ENCODE measurements around the gene GRIA4. TPM values are rescaled to one million over a fixed set of nuclear protein-coding genes. Genes with fewer than 3 reads are reported as not detected.
A peak's percentile ranks its signal among the peaks of the same experiment; 100 is the strongest.

The GRIA4 gene
- total and polyA plus RNA-seq, 5 donors from 2014 or later = not detected

DNA sequence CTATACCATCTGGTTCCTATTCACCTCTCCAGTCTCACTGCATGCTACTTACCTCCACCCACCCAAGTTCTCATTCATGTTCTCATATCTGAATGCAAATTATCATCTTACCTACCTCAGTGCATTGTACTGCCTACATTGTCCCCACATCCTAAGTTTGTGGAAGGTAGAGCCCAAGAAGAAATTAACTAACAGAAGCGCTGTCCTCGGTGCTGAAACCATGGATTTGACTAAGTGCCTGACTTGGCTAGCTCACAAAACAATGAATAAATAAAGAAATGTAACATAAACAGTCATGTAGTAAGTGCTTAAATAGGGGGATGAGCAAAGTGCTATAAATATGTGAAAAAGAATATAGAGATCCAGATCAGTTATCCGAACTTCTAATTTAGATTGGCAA lies 63.2 kb downstream of the GRIA4 start:
- Mint-ChIP-seq H3K4me1 (no peaks in the 10 kb centered on the region), H3K9me3 (peaks cover 0 to 4% (median 0%) of the 10 kb centered on the region in 7 donors), H3K27ac (no peak overlapping the region), H3K27me3 (no peaks in the 10 kb centered on the region), H3K36me3 (no peaks in the 10 kb centered on the region), H3K4me3 (no peak overlapping the region)
- ATAC-seq (ENCODE audit: low read depth in 2 of 2) (no peak), DNase-seq (peak in 1 of 3 donors; percentile 24)
- Histone ChIP-seq H3K4me3 (ENCODE audit: low read depth, low read length) (no peak overlapping the region), H3K27ac (ENCODE audit: insufficient read depth, low read length, poor library complexity, severe bottlenecking) (no peak overlapping the region), H3K9me3 (ENCODE audit: control insufficient read depth in 2 of 2, low read length in 2 of 2) (no peaks in the 10 kb centered on the region), H3K4me1 (ENCODE audit: control insufficient read depth, insufficient read depth, low read length, poor library complexity, severe bottlenecking) (no peaks in the 10 kb centered on the region), H3K36me3 (ENCODE audit: control insufficient read depth, insufficient read depth, low read length) (no peaks in the 10 kb centered on the region), H3K27me3 (ENCODE audit: control insufficient read depth, insufficient read depth, low read length) (no peaks in the 10 kb centered on the region)

DNA sequence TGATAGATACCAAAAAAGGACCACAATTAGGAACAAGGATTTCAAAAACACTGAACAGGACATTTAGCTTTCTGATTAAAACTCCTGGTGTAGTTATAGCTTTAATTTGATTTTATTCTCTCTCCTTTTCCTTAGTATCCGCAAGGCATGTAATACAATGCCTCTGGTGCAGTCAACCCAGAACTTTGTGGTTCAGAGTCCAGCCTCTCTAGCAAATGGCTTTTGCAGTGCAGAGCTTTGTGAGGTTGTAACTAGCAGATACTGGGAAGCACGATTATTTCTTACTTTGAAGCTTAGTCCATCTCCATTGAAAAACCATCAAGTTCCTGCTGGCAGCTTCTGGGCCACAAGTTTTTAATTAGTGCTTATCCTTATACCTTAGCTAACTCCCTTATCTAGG lies 79.8 kb downstream of the GRIA4 start:
- Mint-ChIP-seq H3K4me3 (no peak overlapping the region), H3K36me3 (no peaks in the 10 kb centered on the region), H3K27ac (no peak overlapping the region), H3K9me3 (peaks cover 0 to 3% (median 0%) of the 10 kb centered on the region in 7 donors), H3K27me3 (no peaks in the 10 kb centered on the region), H3K4me1 (no peaks in the 10 kb centered on the region)
- Histone ChIP-seq H3K36me3 (ENCODE audit: control insufficient read depth, insufficient read depth, low read length) (no peaks in the 10 kb centered on the region), H3K27ac (ENCODE audit: insufficient read depth, low read length, poor library complexity, severe bottlenecking) (no peak overlapping the region), H3K4me3 (ENCODE audit: low read depth, low read length) (no peak overlapping the region), H3K27me3 (ENCODE audit: control insufficient read depth, insufficient read depth, low read length) (no peaks in the 10 kb centered on the region), H3K4me1 (ENCODE audit: control insufficient read depth, insufficient read depth, low read length, poor library complexity, severe bottlenecking) (no peaks in the 10 kb centered on the region), H3K9me3 (ENCODE audit: control insufficient read depth in 2 of 2, low read length in 2 of 2) (no peaks in the 10 kb centered on the region)
- ATAC-seq (ENCODE audit: low read depth in 2 of 2) (no peak), DNase-seq (no peak)

DNA sequence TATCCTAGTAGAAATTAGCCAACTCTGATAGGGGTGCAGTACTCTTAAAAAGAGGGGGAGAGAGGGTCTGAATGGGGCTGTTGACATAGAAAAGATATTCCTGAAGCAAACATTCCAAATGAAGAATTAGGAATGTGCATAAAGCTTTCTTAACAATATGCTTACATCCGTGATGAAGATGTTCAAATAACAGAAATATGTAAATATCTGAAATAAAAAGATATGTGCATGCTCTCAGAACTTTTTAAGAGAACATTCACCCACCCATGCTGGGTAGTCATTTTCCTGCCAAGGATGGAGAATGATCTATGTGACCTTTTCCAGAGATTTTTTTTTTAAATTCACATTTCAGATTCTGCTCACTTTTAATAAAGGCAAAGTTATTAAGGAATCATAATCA lies 80.6 kb downstream of the GRIA4 start:
- ATAC-seq (ENCODE audit: low read depth in 2 of 2) (no peak), DNase-seq (no peak)
- H3K27ac ChIP-seq (ENCODE audit: insufficient read depth, low read length, poor library complexity, severe bottlenecking) = no peak overlapping the region
- H3K36me3 Mint-ChIP-seq = no peaks in the 10 kb centered on the region
- no peaks in the 10 kb centered on the region for H3K4me1 Mint-ChIP-seq
- no peak overlapping the region for H3K27ac Mint-ChIP-seq
- no peaks in the 10 kb centered on the region for H3K9me3 ChIP-seq (ENCODE audit: control insufficient read depth in 2 of 2, low read length in 2 of 2)
- H3K27me3 Mint-ChIP-seq = no peaks in the 10 kb centered on the region
- no peak overlapping the region for H3K4me3 ChIP-seq (ENCODE audit: low read depth, low read length)
- H3K9me3 Mint-ChIP-seq = peaks cover 0 to 3% (median 0%) of the 10 kb centered on the region in 7 donors
- H3K36me3 ChIP-seq (ENCODE audit: control insufficient read depth, insufficient read depth, low read length) = no peaks in the 10 kb centered on the region
- H3K4me3 Mint-ChIP-seq = no peak overlapping the region
- H3K4me1 ChIP-seq (ENCODE audit: control insufficient read depth, insufficient read depth, low read length, poor library complexity, severe bottlenecking) = no peaks in the 10 kb centered on the region
- no peaks in the 10 kb centered on the region for H3K27me3 ChIP-seq (ENCODE audit: control insufficient read depth, insufficient read depth, low read length)

DNA sequence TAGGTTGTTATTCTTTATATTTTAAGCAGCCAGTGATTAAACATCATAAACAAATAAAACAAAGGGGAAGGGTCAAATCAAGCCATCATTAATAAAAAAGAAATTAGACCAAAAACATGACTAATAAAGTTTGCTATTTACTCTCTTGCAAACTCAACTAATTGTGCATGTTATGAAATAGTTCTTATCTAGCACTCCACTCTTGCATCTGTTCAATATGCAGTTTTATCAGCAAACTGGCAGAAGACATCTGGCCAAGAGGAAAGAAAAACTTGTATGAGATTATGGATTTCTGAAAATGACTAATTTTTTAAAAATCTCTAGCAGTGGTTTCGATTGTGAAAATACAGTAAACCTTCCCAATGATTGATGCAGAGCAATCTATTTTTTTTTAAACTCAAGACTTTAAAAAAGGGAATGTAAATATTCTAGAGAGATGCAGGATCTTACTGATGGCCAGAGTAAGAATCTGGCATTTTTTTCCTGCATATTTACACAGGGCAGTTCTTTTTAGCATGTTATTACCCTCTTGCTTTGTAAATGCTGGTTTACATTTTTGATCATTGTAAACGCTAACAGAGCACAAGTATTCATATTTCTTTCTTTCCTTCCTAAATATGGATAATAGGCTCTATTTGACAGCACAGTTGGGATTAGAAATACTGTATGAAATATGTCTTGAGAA lies 83.3 kb downstream of the GRIA4 start:
- Histone ChIP-seq H3K4me1 (ENCODE audit: control insufficient read depth, insufficient read depth, low read length, poor library complexity, severe bottlenecking) (no peaks in the 10 kb centered on the region), H3K4me3 (ENCODE audit: low read depth, low read length) (no peak overlapping the region), H3K36me3 (ENCODE audit: control insufficient read depth, insufficient read depth, low read length) (no peaks in the 10 kb centered on the region), H3K9me3 (ENCODE audit: control insufficient read depth in 2 of 2, low read length in 2 of 2) (no peaks in the 10 kb centered on the region), H3K27ac (ENCODE audit: insufficient read depth, low read length, poor library complexity, severe bottlenecking) (no peak overlapping the region), H3K27me3 (ENCODE audit: control insufficient read depth, insufficient read depth, low read length) (no peaks in the 10 kb centered on the region)
- no peaks in the 10 kb centered on the region for H3K36me3 Mint-ChIP-seq
- H3K9me3 Mint-ChIP-seq = peaks cover 0 to 2% (median 0%) of the 10 kb centered on the region in 7 donors
- H3K4me3 Mint-ChIP-seq = no peak overlapping the region
- no peak overlapping the region for H3K27ac Mint-ChIP-seq
- DNase-seq = no peak
- no peak for ATAC-seq (ENCODE audit: low read depth in 2 of 2)
- no peaks in the 10 kb centered on the region for H3K27me3 Mint-ChIP-seq
- no peaks in the 10 kb centered on the region for H3K4me1 Mint-ChIP-seq

DNA sequence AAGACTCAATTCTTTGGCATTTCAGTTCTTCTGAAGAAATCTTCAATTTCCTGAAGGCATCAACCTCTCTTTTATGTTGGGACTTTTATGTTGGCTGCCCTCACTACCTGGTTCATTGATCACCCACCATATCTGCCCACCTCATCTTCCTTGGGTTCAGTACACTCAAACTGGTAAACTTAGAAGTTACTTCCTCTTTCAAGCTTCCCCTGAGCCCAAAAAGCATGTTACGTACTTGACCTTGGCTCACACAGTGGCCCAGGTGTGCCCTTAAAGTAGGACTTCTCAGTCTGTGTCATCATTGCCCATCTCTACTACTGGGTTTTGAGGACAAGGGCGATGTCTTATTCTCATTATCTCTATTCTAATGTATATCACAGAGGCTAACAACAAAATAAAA lies 86.1 kb downstream of the GRIA4 start:
- H3K4me3 Mint-ChIP-seq = no peak overlapping the region
- no peak for ATAC-seq (ENCODE audit: low read depth in 2 of 2)
- no peaks in the 10 kb centered on the region for H3K4me1 Mint-ChIP-seq
- H3K4me3 ChIP-seq (ENCODE audit: low read depth, low read length) = no peak overlapping the region
- H3K27me3 ChIP-seq (ENCODE audit: control insufficient read depth, insufficient read depth, low read length) = no peaks in the 10 kb centered on the region
- H3K36me3 Mint-ChIP-seq = no peaks in the 10 kb centered on the region
- peaks cover 0 to 4% (median 0%) of the 10 kb centered on the region in 7 donors for H3K9me3 Mint-ChIP-seq
- no peak overlapping the region for H3K27ac Mint-ChIP-seq
- H3K4me1 ChIP-seq (ENCODE audit: control insufficient read depth, insufficient read depth, low read length, poor library complexity, severe bottlenecking) = no peaks in the 10 kb centered on the region
- H3K27me3 Mint-ChIP-seq = no peaks in the 10 kb centered on the region
- H3K27ac ChIP-seq (ENCODE audit: insufficient read depth, low read length, poor library complexity, severe bottlenecking) = no peak overlapping the region
- no peaks in the 10 kb centered on the region for H3K9me3 ChIP-seq (ENCODE audit: control insufficient read depth in 2 of 2, low read length in 2 of 2)
- no peak for DNase-seq
- no peaks in the 10 kb centered on the region for H3K36me3 ChIP-seq (ENCODE audit: control insufficient read depth, insufficient read depth, low read length)

DNA sequence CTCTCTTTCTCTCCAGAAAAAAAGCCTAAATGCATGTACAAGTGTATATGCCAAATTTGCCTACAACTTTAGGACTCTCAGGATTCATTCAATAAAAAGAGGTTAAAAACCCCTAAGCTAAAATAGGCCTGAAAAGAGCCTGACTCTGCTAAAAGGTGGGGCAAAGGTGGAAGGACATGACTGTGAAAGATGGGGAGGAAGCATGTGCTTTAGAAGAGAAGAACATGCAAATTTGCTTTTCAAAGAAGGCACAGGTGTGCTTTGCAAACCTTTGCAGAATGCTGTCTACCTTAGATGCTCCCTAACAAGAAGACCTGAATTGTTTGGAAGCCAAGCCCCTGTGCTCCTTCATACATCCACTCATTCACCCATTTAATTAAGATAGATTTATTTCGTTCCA lies 87.4 kb downstream of the GRIA4 start:
- Mint-ChIP-seq H3K36me3 (no peaks in the 10 kb centered on the region), H3K4me1 (no peaks in the 10 kb centered on the region), H3K27ac (no peak overlapping the region), H3K9me3 (peaks cover 0 to 4% (median 0%) of the 10 kb centered on the region in 7 donors), H3K4me3 (no peak overlapping the region), H3K27me3 (no peaks in the 10 kb centered on the region)
- ATAC-seq (ENCODE audit: low read depth in 2 of 2) = no peak
- no peak overlapping the region for H3K27ac ChIP-seq (ENCODE audit: insufficient read depth, low read length, poor library complexity, severe bottlenecking)
- H3K4me3 ChIP-seq (ENCODE audit: low read depth, low read length) = no peak overlapping the region
- H3K36me3 ChIP-seq (ENCODE audit: control insufficient read depth, insufficient read depth, low read length) = no peaks in the 10 kb centered on the region
- H3K9me3 ChIP-seq (ENCODE audit: control insufficient read depth in 2 of 2, low read length in 2 of 2) = no peaks in the 10 kb centered on the region
- H3K4me1 ChIP-seq (ENCODE audit: control insufficient read depth, insufficient read depth, low read length, poor library complexity, severe bottlenecking) = no peaks in the 10 kb centered on the region
- no peaks in the 10 kb centered on the region for H3K27me3 ChIP-seq (ENCODE audit: control insufficient read depth, insufficient read depth, low read length)
- DNase-seq = no peak

DNA sequence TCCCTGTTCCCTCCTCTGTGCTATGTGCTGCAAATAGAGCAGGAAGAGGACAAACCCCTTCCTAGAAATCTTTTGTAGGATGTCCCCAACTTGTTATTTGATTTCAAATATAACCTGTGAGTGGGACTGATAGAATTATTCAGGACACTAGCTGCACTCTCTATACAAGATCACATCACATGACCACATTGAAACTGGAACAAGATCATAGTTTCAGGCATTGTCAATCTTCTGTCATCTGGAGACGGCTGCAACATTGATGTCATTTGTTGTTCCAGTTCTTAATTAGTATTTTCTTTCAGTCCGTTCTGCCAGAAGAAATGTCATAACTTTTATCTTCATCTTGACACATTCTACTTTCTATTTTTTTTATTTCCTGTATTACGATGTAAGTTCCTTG lies 89.3 kb downstream of the GRIA4 start:
- Mint-ChIP-seq H3K27ac (no peak overlapping the region), H3K9me3 (peaks cover 0 to 4% (median 0%) of the 10 kb centered on the region in 7 donors), H3K36me3 (no peaks in the 10 kb centered on the region), H3K4me3 (no peak overlapping the region), H3K27me3 (no peaks in the 10 kb centered on the region), H3K4me1 (no peaks in the 10 kb centered on the region)
- DNase-seq (no peak), ATAC-seq (ENCODE audit: low read depth in 2 of 2) (no peak)
- Histone ChIP-seq H3K4me3 (ENCODE audit: low read depth, low read length) (no peak overlapping the region), H3K9me3 (ENCODE audit: control insufficient read depth in 2 of 2, low read length in 2 of 2) (no peaks in the 10 kb centered on the region), H3K27me3 (ENCODE audit: control insufficient read depth, insufficient read depth, low read length) (no peaks in the 10 kb centered on the region), H3K4me1 (ENCODE audit: control insufficient read depth, insufficient read depth, low read length, poor library complexity, severe bottlenecking) (no peaks in the 10 kb centered on the region), H3K27ac (ENCODE audit: insufficient read depth, low read length, poor library complexity, severe bottlenecking) (no peak overlapping the region), H3K36me3 (ENCODE audit: control insufficient read depth, insufficient read depth, low read length) (no peaks in the 10 kb centered on the region)

DNA sequence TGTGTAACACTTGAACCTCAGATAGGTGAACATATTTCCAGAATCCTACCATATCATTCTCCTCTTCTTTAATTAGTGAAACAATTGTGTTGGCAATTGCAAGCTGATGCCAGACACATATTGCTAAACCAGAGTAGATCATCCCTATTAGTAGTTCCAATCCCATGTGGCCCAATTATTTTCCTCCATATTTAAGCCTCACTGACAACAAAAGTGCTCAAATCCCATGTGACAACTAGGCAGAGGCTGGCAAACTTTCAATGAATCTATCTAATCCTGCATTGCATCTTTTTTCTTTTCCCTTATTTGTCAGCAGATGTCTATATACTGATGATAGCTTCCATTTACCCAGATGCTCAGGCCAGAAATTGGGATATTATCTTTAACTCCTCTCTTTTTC lies 90.4 kb downstream of the GRIA4 start:
- DNase-seq (no peak), ATAC-seq (ENCODE audit: low read depth in 2 of 2) (no peak)
- no peaks in the 10 kb centered on the region for H3K9me3 ChIP-seq (ENCODE audit: control insufficient read depth in 2 of 2, low read length in 2 of 2)
- H3K27ac ChIP-seq (ENCODE audit: insufficient read depth, low read length, poor library complexity, severe bottlenecking) = no peak overlapping the region
- H3K4me1 ChIP-seq (ENCODE audit: control insufficient read depth, insufficient read depth, low read length, poor library complexity, severe bottlenecking) = no peaks in the 10 kb centered on the region
- Mint-ChIP-seq H3K9me3 (peaks cover 0 to 4% (median 0%) of the 10 kb centered on the region in 7 donors), H3K36me3 (no peaks in the 10 kb centered on the region), H3K27me3 (no peaks in the 10 kb centered on the region), H3K4me1 (no peaks in the 10 kb centered on the region), H3K27ac (no peak overlapping the region), H3K4me3 (no peak overlapping the region)
- no peaks in the 10 kb centered on the region for H3K27me3 ChIP-seq (ENCODE audit: control insufficient read depth, insufficient read depth, low read length)
- no peak overlapping the region for H3K4me3 ChIP-seq (ENCODE audit: low read depth, low read length)
- no peaks in the 10 kb centered on the region for H3K36me3 ChIP-seq (ENCODE audit: control insufficient read depth, insufficient read depth, low read length)
